GM12892 (cell line): Measurements from ENCODE around the gene CPNE2.

Experiments used
- POLR2A ChIP-seq: IDR thresholded peaks from 2 replicates; pipeline ENCODE4 v1.6.1; 2011; ENCODE audit warnings: low read depth, low read length, control low read depth
- POLR2AphosphoS5 ChIP-seq: IDR thresholded peaks from 2 replicates; pipeline ENCODE4 v1.6.1; 2011; ENCODE audit warnings: low read depth, low read length, control low read depth
- TAF1 ChIP-seq: IDR thresholded peaks from 2 replicates; pipeline ENCODE4 v1.6.1; 2011; ENCODE audit warnings: low read depth, mild to moderate bottlenecking, control low read depth, low read length, borderline replicate concordance

DNA sequence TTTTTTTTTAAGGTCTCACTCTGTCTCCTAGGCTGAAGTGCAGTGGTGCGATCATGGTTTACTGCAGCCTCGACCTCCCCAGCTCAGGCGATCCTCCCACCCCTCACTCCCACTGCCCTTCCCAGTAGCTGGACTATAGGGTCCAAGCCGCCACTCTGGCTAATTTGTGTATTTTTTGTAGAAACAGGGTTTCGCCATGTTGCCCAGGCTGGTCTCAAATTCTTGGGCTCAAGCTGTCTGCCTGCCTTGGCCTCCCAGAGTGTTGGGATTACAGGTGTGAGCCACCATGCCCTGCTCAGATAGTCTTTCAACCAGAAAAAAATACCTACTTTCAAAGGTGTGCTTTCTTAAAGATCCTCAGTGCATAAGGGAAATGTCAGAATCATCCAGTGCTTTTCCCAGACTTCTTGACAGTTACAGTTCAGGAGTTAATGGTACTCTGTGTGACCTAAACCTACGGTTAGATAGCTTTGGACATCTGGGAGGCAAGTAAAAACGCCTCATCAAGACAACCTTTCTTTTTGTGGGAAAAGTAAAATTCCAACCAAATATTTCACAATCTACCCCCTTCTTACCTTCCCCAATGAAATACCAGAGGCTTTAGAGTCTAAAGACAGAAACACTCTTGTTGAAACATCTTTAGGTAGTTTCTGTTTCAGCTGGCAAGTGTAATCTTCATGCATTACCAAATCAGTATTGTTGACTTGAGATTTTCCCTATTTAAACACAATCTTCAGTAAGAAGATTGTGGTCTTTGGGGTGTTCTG, 100.5 kb downstream of the CPNE2 start:
- no peak for TF ChIP-seq POLR2A
- TF ChIP-seq POLR2AphosphoS5: no peak
- TF ChIP-seq TAF1: no peak
